ENCODE measurements around the gene IGF1R.

The IGF1R gene

DNA sequence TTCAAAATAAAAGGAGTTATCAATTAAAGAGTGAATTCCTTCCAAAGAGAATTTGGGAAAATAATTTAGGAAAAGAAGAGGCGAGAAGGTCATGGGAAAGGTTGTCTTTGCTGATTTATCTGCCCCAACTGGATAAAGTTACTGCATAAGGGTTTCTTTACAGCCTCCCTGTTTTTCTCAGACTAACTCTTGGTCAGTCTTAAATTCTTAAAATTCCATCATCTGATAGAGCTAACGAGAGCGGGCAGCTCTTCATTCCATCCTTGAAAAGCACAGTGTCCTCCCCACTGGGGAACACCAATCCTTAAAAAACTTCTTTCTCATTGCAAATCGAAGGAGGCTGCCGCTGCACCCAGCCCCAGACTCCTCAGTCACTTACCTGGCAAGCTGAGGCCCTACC is 252.0 kb downstream of the IGF1R start:
- TF ChIP-seq, protein P1, sequence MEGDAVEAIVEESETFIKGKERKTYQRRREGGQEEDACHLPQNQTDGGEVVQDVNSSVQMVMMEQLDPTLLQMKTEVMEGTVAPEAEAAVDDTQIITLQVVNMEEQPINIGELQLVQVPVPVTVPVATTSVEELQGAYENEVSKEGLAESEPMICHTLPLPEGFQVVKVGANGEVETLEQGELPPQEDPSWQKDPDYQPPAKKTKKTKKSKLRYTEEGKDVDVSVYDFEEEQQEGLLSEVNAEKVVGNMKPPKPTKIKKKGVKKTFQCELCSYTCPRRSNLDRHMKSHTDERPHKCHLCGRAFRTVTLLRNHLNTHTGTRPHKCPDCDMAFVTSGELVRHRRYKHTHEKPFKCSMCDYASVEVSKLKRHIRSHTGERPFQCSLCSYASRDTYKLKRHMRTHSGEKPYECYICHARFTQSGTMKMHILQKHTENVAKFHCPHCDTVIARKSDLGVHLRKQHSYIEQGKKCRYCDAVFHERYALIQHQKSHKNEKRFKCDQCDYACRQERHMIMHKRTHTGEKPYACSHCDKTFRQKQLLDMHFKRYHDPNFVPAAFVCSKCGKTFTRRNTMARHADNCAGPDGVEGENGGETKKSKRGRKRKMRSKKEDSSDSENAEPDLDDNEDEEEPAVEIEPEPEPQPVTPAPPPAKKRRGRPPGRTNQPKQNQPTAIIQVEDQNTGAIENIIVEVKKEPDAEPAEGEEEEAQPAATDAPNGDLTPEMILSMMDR (IDR thresholded peaks at IDR 0.05; ENCODE audit: low read depth, low read length) = no peak
- peak; percentile 50 to 81 for DNase-seq (ENCODE audit: low read depth in 2 of 2)
- H3K4me3 ChIP-seq (replicated peaks in 1 of 2; ENCODE audit: low read depth in 2 of 2, low read length in 2 of 2) = no peak overlapping the region

DNA sequence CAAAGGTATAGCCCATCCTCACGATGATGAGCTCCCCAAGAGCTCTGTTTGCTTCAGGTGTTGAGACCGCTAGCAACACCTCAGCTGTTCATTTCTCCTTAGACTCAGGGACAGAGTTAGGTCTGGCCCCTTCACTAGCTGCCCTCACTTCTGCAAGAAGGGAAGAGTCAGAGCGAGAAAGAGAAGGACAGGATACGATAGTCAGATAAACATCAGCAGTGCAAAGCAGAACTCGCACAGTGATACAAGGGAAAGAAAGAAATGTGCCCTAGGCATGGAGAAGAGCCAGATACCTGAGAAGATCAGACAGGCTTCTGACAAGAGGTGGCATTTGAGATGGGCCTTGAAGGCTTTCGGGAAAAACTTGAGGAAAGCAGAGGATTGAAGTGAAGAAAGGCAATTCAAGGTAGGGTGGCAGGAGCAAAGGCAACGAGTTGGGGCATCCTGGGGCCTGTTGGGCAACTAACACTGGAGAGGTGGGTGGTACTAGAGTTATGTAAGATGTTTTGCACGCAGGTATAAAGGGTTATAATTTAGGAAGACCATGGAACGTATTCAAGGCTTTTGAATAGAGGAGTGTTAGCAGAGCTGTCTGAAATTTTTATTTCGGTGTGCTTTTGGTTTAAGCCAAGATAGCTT is 253.2 kb downstream of the IGF1R start:
- H3K4me3 ChIP-seq (replicated peaks in 1 of 2; ENCODE audit: low read depth in 2 of 2, low read length in 2 of 2) = no peak overlapping the region
- TF ChIP-seq, protein P1 (IDR thresholded peaks at IDR 0.05; ENCODE audit: low read depth, low read length) = no peak
- no peak for DNase-seq (ENCODE audit: low read depth in 2 of 2)

- no peak overlapping the region for H3K4me3 ChIP-seq (replicated peaks in 1 of 2; ENCODE audit: low read depth in 2 of 2, low read length in 2 of 2)
- TF ChIP-seq, protein P1 (IDR thresholded peaks at IDR 0.05; ENCODE audit: low read depth, low read length) = no peak
Measured at GRCh38 chr15:98902931-98903330, 254.6 kb downstream of the IGF1R start.

GRCh38 chr15:98903377-98904018 is 255.2 kb downstream of the IGF1R start:
- H3K4me3 ChIP-seq (replicated peaks in 1 of 2; ENCODE audit: low read depth in 2 of 2, low read length in 2 of 2) = no peak overlapping the region
- TF ChIP-seq, protein P1 (IDR thresholded peaks at IDR 0.05; ENCODE audit: low read depth, low read length) = no peak
- DNase-seq (ENCODE audit: low read depth in 2 of 2) = peak; percentile 45 to 84

More at GRCh38 chr15:98902931-98903330, 254.6 kb downstream of the IGF1R start:
- no peak for DNase-seq (ENCODE audit: low read depth in 2 of 2)

GRCh38 chr15:98904544-98904943 is 256.2 kb downstream of the IGF1R start:
- no peak overlapping the region for H3K4me3 ChIP-seq (replicated peaks in 1 of 2; ENCODE audit: low read depth in 2 of 2, low read length in 2 of 2)
- peak; percentile 54 to 70 for DNase-seq (ENCODE audit: low read depth in 2 of 2)
- TF ChIP-seq, protein P1 (IDR thresholded peaks at IDR 0.05; ENCODE audit: low read depth, low read length) = peak; percentile 64

DNA sequence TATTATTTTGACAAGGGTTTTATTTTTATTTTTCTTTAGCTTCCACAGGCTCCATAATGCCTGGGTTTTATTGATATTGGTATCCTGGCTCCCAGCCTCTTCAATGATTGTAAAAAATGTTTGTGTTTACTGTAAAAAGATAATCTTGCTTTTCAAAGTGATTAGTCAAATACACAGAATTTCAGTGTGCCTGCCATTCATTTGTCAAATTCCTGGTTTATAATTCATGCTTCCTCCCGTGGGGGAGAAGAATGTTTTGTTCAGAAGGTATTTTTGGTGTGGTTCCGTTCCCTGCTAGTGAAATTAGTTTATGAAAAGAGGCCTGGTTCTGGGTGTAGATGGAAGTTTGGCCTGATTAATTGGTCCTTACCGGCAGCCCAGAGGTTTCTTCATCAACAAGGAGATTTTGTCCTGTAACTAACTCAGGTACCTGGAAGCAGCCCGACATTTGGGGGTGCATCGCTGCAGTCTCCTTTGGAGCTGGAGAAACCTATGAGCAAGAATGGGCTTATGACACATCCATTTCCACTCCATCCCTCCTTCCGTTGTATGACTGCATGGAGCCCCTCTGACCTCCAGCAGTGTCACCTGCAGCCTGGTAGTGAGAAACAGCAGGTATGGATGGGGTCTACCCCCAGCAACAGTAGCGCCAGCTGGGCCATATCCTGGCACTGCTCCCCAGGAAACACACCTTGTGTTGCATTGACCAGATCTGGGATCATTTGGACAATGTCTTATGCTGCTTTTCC is 257.8 kb downstream of the IGF1R start:
- TF ChIP-seq, protein P1 (IDR thresholded peaks at IDR 0.05; ENCODE audit: low read depth, low read length) = no peak
- H3K4me3 ChIP-seq (replicated peaks in 1 of 2; ENCODE audit: low read depth in 2 of 2, low read length in 2 of 2) = no peak overlapping the region
- DNase-seq (ENCODE audit: low read depth in 2 of 2) = peak in 1 of 2 donors; percentile 59
